ENCODE data around the gene ZNF783. TPM values are rescaled to one million over a fixed set of nuclear protein-coding genes. Genes with fewer than 3 reads are reported as not detected.
"Not testable (repeated sequence)": the region's sequence is repeated elsewhere in the genome, so short reads cannot be mapped to it uniquely, and the experiment has no call there.

ZNF783 gene
- total RNA-seq, 1 donor = 8.5 TPM

GRCh38 chr7:149229526-149229925 is 32.5 kb upstream of the ZNF783 start:
- Histone ChIP-seq H3K4me1 (ENCODE audit: insufficient read depth, low read length) (no peaks in the 10 kb centered on the region), H3K4me3 (ENCODE audit: low read length) (no peak overlapping the region), H3K9me3 (ENCODE audit: low read depth, low read length) (no peaks in the 10 kb centered on the region), H3K27me3 (ENCODE audit: insufficient read depth, low read length) (no peaks in the 10 kb centered on the region)

GRCh38 chr7:149232362-149232761 is 29.6 kb upstream of the ZNF783 start:
- Histone ChIP-seq H3K4me1 (ENCODE audit: insufficient read depth, low read length) (no peaks in the 10 kb centered on the region), H3K27me3 (ENCODE audit: insufficient read depth, low read length) (no peaks in the 10 kb centered on the region), H3K4me3 (ENCODE audit: low read length) (no peak overlapping the region), H3K9me3 (ENCODE audit: low read depth, low read length) (no peaks in the 10 kb centered on the region)

GRCh38 chr7:149233655-149234204 is 28.3 kb upstream of the ZNF783 start:
- not testable (repeated sequence) for H3K9me3 ChIP-seq (ENCODE audit: low read depth, low read length); H3K27me3 ChIP-seq (ENCODE audit: insufficient read depth, low read length); H3K4me3 ChIP-seq (ENCODE audit: low read length); H3K4me1 ChIP-seq (ENCODE audit: insufficient read depth, low read length)

DNA sequence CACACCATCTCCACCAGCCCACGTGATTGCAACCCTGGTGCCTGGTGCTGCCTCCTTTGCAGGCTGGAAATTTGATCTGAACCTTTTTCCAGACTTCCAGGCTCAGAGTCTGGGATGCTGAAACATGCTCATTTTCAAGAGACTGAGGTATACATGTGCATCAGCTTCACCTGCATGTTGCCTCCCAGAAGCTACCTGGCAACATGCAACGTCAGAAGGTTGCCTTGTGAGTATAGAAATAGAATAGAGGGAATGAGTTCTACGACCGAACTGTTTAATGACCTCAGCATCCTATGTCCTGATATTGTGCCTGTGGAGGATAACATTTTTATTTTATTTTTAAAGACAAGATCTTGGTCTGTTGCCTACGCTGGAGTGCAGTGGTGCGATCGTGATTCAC is 24.5 kb upstream of the ZNF783 start:
- H3K4me3 ChIP-seq (ENCODE audit: low read length) = no peak overlapping the region

DNA sequence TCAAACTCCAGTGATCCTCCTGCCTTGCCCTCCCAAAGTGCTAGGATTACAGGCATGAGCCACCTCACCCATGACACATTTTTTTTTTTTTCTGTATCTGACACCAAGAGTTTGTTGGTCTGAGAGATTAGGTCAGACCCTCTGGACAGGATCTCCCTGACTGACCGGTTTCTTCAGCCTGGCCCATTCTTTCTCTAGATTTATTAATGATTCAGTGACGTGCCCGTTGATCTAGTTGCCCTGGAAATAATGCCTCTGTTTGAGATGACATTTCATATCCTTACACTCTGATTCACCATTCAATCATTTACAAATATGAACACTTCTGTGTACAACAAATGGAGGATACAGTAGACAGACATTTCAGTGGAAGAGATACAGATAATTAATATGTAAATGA is 23.9 kb upstream of the ZNF783 start:
- Histone ChIP-seq H3K4me1 (ENCODE audit: insufficient read depth, low read length) (peaks cover 27% of the 10 kb centered on the region), H3K9me3 (ENCODE audit: low read depth, low read length) (no peaks in the 10 kb centered on the region), H3K27me3 (ENCODE audit: insufficient read depth, low read length) (no peaks in the 10 kb centered on the region), H3K4me3 (ENCODE audit: low read length) (no peak overlapping the region)

More for the DNA sequence above, 24.5 kb upstream of the ZNF783 start:
- Histone ChIP-seq H3K9me3 (ENCODE audit: low read depth, low read length) (no peaks in the 10 kb centered on the region), H3K4me1 (ENCODE audit: insufficient read depth, low read length) (peaks cover 27% of the 10 kb centered on the region), H3K27me3 (ENCODE audit: insufficient read depth, low read length) (no peaks in the 10 kb centered on the region)

GRCh38 chr7:149239345-149240143 is 22.5 kb upstream of the ZNF783 start, which contains the start of gene ZNF212:
ZNF212 (plus strand) TSS chr7:149239651; CDS start chr7:149239779, 128 bp downstream.
- H3K4me3 ChIP-seq (ENCODE audit: low read length) = peak within 1 kb of the TSS; percentile 94
- H3K4me1 ChIP-seq (ENCODE audit: insufficient read depth, low read length) = peaks cover 27% of the 10 kb centered on the region
- H3K9me3 ChIP-seq (ENCODE audit: low read depth, low read length) = no peaks in the 10 kb centered on the region

GRCh38 chr7:149240637-149241036 is 21.4 kb upstream of the ZNF783 start:
- H3K4me1 ChIP-seq (ENCODE audit: insufficient read depth, low read length) = peaks cover 35% of the 10 kb centered on the region
- no peaks in the 10 kb centered on the region for H3K9me3 ChIP-seq (ENCODE audit: low read depth, low read length)
- H3K27me3 ChIP-seq (ENCODE audit: insufficient read depth, low read length) = no peaks in the 10 kb centered on the region
- H3K4me3 ChIP-seq (ENCODE audit: low read length) = no peak overlapping the region

More at GRCh38 chr7:149239345-149240143, 22.5 kb upstream of the ZNF783 start, which contains the start of gene ZNF212:
- H3K27me3 ChIP-seq (ENCODE audit: insufficient read depth, low read length) = no peaks in the 10 kb centered on the region

GRCh38 chr7:149241696-149242095 is 20.3 kb upstream of the ZNF783 start:
- H3K4me3 ChIP-seq (ENCODE audit: low read length) = no peak overlapping the region
- H3K4me1 ChIP-seq (ENCODE audit: insufficient read depth, low read length) = peaks cover 35% of the 10 kb centered on the region
- no peaks in the 10 kb centered on the region for H3K9me3 ChIP-seq (ENCODE audit: low read depth, low read length)
- no peaks in the 10 kb centered on the region for H3K27me3 ChIP-seq (ENCODE audit: insufficient read depth, low read length)

GRCh38 chr7:149245244-149245643 is 16.8 kb upstream of the ZNF783 start:
- no peaks in the 10 kb centered on the region for H3K27me3 ChIP-seq (ENCODE audit: insufficient read depth, low read length)
- H3K4me3 ChIP-seq (ENCODE audit: low read length) = no peak overlapping the region
- H3K4me1 ChIP-seq (ENCODE audit: insufficient read depth, low read length) = peaks cover 22% of the 10 kb centered on the region
- no peaks in the 10 kb centered on the region for H3K9me3 ChIP-seq (ENCODE audit: low read depth, low read length)

DNA sequence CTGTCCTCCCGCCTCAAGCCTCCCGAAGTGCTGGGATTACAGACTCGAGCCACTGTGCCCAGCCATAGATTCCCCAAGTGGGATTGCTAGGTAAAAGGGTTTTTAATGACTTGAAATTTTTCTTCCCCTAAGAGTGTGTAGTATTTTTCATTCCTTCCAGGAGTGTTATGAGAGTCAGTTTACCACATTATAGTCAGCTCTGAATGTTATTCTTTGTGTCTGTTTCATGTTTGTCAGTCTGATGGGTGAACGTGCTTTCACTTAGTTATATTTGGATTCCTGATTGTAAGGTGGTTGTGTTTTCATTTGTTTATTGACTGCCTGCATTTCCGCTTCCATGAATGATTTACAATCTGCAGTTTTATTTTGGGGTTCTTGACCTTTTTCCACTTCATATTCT is 16.3 kb upstream of the ZNF783 start:
- peaks cover 17% of the 10 kb centered on the region for H3K4me1 ChIP-seq (ENCODE audit: insufficient read depth, low read length)
- no peaks in the 10 kb centered on the region for H3K27me3 ChIP-seq (ENCODE audit: insufficient read depth, low read length)
- no peaks in the 10 kb centered on the region for H3K9me3 ChIP-seq (ENCODE audit: low read depth, low read length)
- no peak overlapping the region for H3K4me3 ChIP-seq (ENCODE audit: low read length)

DNA sequence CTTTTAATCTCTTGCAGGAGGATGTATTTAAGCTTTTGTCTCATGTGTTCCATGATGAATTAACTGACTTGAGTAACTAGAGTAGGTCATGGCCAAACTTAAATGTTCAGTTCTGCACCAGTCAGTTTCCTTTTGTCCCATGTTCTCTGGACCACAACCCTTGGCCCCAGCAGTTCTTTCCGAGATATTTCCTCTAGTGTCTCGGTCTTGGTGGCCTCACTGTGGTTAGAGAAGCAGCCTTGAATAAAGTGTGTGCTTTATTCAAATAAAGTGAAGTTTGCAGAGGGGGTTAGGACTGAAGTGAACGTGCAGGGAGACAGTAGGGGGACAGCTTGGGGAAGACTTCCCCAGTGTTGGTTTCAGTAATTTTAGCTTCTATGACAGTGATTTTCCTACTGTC is 13.2 kb upstream of the ZNF783 start:
- Histone ChIP-seq H3K9me3 (ENCODE audit: low read depth, low read length) (no peaks in the 10 kb centered on the region), H3K4me3 (ENCODE audit: low read length) (no peak overlapping the region), H3K4me1 (ENCODE audit: insufficient read depth, low read length) (peaks cover 7% of the 10 kb centered on the region), H3K27me3 (ENCODE audit: insufficient read depth, low read length) (no peaks in the 10 kb centered on the region)

- not testable (repeated sequence) for H3K27me3 ChIP-seq (ENCODE audit: insufficient read depth, low read length); H3K4me3 ChIP-seq (ENCODE audit: low read length); H3K9me3 ChIP-seq (ENCODE audit: low read depth, low read length)
These were observed 11.8 kb upstream of the ZNF783 start for GRCh38 chr7:149250151-149250550.

DNA sequence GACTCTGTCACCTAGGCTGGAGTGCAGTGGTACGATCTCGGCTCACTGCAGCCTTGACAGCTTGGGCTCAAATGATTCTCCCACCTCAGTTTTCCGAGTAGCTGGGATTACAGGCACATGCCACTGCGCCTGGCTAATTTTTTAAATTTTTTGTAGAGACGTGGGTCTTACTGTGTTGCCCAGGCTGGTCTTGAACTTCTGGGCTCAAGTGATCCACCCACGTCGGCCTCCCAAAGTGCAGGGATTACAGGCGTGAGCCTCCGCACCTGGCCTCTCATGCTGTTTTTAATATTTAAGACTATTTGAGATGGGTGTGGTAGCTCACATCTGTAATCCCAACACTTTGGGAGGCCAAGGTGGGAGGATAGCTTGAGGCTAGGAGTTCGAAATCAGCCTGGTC is 10.5 kb upstream of the ZNF783 start:
- not testable (repeated sequence) for H3K27me3 ChIP-seq (ENCODE audit: insufficient read depth, low read length); H3K4me3 ChIP-seq (ENCODE audit: low read length); H3K4me1 ChIP-seq (ENCODE audit: insufficient read depth, low read length); H3K9me3 ChIP-seq (ENCODE audit: low read depth, low read length)

More at GRCh38 chr7:149250151-149250550, 11.8 kb upstream of the ZNF783 start:
- H3K4me1 ChIP-seq (ENCODE audit: insufficient read depth, low read length) = not testable (repeated sequence)

DNA sequence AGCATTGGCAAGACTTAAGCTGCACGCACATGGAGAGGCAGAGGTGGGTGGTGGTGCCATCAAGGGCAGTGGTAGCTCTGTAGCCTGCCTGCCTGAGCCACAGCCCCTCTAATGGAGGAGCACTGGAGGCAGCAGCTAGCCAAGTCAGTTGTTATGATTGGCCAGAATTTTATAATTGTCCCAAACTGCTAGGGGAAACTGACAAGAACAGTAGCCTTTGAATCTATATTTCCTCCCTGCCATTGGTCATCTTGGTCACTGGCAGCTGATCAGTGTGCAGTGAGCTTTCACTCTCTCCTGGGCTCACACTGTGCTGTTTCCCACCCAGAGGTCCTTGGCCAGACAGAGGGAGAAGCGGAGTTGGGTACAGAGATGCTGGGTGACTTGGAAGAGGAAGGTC is 9.6 kb upstream of the ZNF783 start:
- no peaks in the 10 kb centered on the region for H3K4me1 ChIP-seq (ENCODE audit: insufficient read depth, low read length)
- no peaks in the 10 kb centered on the region for H3K9me3 ChIP-seq (ENCODE audit: low read depth, low read length)
- no peak overlapping the region for H3K4me3 ChIP-seq (ENCODE audit: low read length)
- no peaks in the 10 kb centered on the region for H3K27me3 ChIP-seq (ENCODE audit: insufficient read depth, low read length)

- Histone ChIP-seq H3K9me3 (ENCODE audit: low read depth, low read length) (no peaks in the 10 kb centered on the region), H3K27me3 (ENCODE audit: insufficient read depth, low read length) (no peaks in the 10 kb centered on the region), H3K4me1 (ENCODE audit: insufficient read depth, low read length) (no peaks in the 10 kb centered on the region), H3K4me3 (ENCODE audit: low read length) (no peak overlapping the region)
These were observed 8.3 kb upstream of the ZNF783 start for GRCh38 chr7:149253665-149254064.
